IMR-90 (cell line): ENCODE data around the gene ASTN2.

Experiments used
- CEBPB ChIP-seq: IDR thresholded peaks from 2 replicates; pipeline ENCODE4 v1.6.1; 2012; ENCODE audit warnings: low read depth, low read length, improper control_type of control experiment
- POLR2A ChIP-seq: IDR thresholded peaks from 2 replicates; pipeline ENCODE4 v1.6.1; 2012; ENCODE audit warnings: mild to moderate bottlenecking, low read depth, low read length
- RAD21 ChIP-seq: IDR thresholded peaks from 2 replicates; pipeline ENCODE4 v1.6.1; 2012; ENCODE audit warnings: low read length, improper control_type of control experiment
- RFX5 ChIP-seq: IDR thresholded peaks from 2 replicates; pipeline ENCODE4 v1.8.0; 2012; ENCODE audit warnings: low read depth, mild to moderate bottlenecking, low read length, moderate library complexity
- SMC3 ChIP-seq: fragments of 150-350 bp; IDR thresholded peaks from 2 replicates; pipeline ENCODE4 v1.6.1; 2016; ENCODE audit warnings: low read depth, mild to moderate bottlenecking, antibody characterized with exemption, low read length, moderate library complexity
- TF ChIP-seq, protein P1 (sequence below): conservative IDR thresholded peaks from 2 replicates; pipeline ENCODE4 v1.5.1; 2012; ENCODE audit warnings: mild to moderate bottlenecking, low read depth, low read length, improper control_type of control experiment

DNA sequence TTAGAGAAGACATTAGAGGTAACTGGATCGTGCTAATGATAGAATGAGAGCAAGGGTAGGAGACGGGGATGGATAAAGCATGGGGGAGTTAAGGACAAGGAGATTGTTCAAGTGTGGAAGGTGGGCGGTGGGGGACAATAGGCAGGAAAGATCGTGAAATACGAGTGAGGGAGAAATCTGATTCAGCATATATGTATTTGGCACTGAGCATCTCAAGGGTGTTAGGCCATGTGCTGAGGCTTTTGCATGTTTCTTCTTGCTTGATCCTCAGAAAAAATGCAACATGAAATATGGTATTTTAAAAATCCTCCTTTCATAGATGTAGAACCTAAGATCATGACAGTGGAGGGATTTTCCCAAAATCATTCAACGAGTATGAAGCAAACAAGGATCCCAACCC is 1020.8 kb downstream of the ASTN2 start:
- TF ChIP-seq, protein P1, sequence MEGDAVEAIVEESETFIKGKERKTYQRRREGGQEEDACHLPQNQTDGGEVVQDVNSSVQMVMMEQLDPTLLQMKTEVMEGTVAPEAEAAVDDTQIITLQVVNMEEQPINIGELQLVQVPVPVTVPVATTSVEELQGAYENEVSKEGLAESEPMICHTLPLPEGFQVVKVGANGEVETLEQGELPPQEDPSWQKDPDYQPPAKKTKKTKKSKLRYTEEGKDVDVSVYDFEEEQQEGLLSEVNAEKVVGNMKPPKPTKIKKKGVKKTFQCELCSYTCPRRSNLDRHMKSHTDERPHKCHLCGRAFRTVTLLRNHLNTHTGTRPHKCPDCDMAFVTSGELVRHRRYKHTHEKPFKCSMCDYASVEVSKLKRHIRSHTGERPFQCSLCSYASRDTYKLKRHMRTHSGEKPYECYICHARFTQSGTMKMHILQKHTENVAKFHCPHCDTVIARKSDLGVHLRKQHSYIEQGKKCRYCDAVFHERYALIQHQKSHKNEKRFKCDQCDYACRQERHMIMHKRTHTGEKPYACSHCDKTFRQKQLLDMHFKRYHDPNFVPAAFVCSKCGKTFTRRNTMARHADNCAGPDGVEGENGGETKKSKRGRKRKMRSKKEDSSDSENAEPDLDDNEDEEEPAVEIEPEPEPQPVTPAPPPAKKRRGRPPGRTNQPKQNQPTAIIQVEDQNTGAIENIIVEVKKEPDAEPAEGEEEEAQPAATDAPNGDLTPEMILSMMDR, result no peak
- TF ChIP-seq CEBPB (no peak), RAD21 (no peak), SMC3 (no peak), RFX5 (no peak), POLR2A (no peak)
